Uterus (tissue), 4 donors: Measurements from ENCODE around the gene ZNRD2. TPM values are rescaled to one million over a fixed set of nuclear protein-coding genes. Genes with fewer than 3 reads are reported as not detected.

Experiments
- DNase-seq, 2 donors: peaks; one replicate each; pipeline ENCODE4 v3.0.0-alpha.2; 2019 to 2020
- H3K27ac ChIP-seq, 2 donors: fragments of 200-600 bp; sonication (generic); 1 replicate in 1 of 2; 2 replicates in 1 of 2; pipeline ENCODE4 v1.5.1; 2016 to 2018
- H3K27me3 ChIP-seq, 2 donors: fragments of 200-600 bp; sonication (generic); one replicate each; pipeline ENCODE4 v1.5.1; 2018 to 2019; ENCODE audit warnings: control low read depth in 1 of 2
- H3K36me3 ChIP-seq, 2 donors: fragments of 200-600 bp; sonication (generic); one replicate each; pipeline ENCODE4 v1.5.1; 2019; ENCODE audit warnings: control low read depth in 1 of 2
- H3K4me1 ChIP-seq, 2 donors: fragments of 200-600 bp; sonication (generic); one replicate each; pipeline ENCODE4 v1.5.1; 2018 to 2019; ENCODE audit warnings: control low read depth in 1 of 2
- H3K4me3 ChIP-seq, 2 donors: fragments of 200-600 bp; sonication (generic); 1 replicate in 1 of 2; 2 replicates in 1 of 2; pipeline ENCODE4 v1.5.1; 2018 to 2019; ENCODE audit warnings: mild to moderate bottlenecking in 1 of 2
- H3K9me3 ChIP-seq, 2 donors: fragments of 200-600 bp; sonication (generic); one replicate each; pipeline ENCODE4 v1.5.1; 2019; ENCODE audit warnings: control low read depth in 1 of 2
- POLR2A ChIP-seq, 2 donors: fragments of 450-650 bp; IDR thresholded peaks; one replicate each; pipeline ENCODE4 v1.6.1; 2016; ENCODE audit warnings: antibody characterized with exemption in 2 of 2, mild to moderate bottlenecking in 1 of 2, moderate library complexity in 1 of 2
- intact Hi-C: fragments of 100-400 bp; cut with DNase I; formaldehyde crosslinking; loops from one replicate; pipeline ENCODE4 v1.15.1; 2023; ENCODE audit warnings: low total_unique reads
- small RNA-seq: library from RNA; depleted of rRNA; stranded (forward); fragments of <200 nt; gene quantifications from one replicate; pipeline ENCODE3, GENCODE V24; 2016
- total RNA-seq, 4 donors: library from RNA; depleted of rRNA in 3 of 4; stranded (reverse); fragments of >200 nt in 3 of 4; gene quantifications; one replicate each; pipeline versions ENCODE4 v1.1.0 to v1.2.4, GENCODE V29; 2014 to 2023
- TF ChIP-seq, protein P1 (sequence below), 4 experiments: fragments of 200-600 bp in 2 of 4; fragments of 450-650 bp in 2 of 4; sonication (generic) in 2 of 4; IDR thresholded peaks; one replicate each; pipeline ENCODE4 v1.5.1; 2016 to 2019; ENCODE audit warnings: antibody characterized with exemption in 4 of 4, mild to moderate bottlenecking in 2 of 4, moderate library complexity in 1 of 4
- donor health status: DM: yes; HTN: yes; CAD: no.

Gene ZNRD2
- total RNA-seq, 4 donors from 2014 or later, result 12.3 to 42.6 (median 31.6) TPM

DNA sequence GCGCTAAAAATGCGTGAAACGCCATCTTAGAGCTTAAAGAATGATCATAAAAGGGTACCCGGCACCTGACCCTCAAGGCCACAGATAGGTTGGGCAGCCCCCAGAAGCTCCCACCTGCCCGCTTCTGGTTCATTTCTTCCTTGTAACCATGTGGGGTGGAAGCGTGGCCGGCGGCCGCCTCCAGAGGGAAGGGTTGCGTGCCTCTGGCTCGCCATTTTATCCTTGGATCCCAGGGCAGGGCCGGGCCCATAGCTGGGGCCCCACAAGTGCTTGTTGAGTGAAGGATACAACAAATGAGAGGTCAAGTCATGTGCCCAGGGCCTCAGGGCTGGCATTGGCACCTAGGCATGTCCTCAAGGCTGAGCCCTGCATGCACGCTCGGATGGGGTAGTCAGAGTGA, 51.2 kb downstream of the ZNRD2 start:
- Histone ChIP-seq H3K9me3 (no peaks in the 10 kb centered on the region), H3K27me3 (no peaks in the 10 kb centered on the region), H3K4me1 (peaks cover 0 to 5% of the 10 kb centered on the region in 2 donors), H3K36me3 (no peaks in the 10 kb centered on the region), H3K4me3 (no peak overlapping the region), H3K27ac (no peak overlapping the region)
- DNase-seq, result no peak
- intact Hi-C loops, result no loop called here
- TF ChIP-seq, protein P1, sequence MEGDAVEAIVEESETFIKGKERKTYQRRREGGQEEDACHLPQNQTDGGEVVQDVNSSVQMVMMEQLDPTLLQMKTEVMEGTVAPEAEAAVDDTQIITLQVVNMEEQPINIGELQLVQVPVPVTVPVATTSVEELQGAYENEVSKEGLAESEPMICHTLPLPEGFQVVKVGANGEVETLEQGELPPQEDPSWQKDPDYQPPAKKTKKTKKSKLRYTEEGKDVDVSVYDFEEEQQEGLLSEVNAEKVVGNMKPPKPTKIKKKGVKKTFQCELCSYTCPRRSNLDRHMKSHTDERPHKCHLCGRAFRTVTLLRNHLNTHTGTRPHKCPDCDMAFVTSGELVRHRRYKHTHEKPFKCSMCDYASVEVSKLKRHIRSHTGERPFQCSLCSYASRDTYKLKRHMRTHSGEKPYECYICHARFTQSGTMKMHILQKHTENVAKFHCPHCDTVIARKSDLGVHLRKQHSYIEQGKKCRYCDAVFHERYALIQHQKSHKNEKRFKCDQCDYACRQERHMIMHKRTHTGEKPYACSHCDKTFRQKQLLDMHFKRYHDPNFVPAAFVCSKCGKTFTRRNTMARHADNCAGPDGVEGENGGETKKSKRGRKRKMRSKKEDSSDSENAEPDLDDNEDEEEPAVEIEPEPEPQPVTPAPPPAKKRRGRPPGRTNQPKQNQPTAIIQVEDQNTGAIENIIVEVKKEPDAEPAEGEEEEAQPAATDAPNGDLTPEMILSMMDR (IDR thresholded peaks at IDR 0.05), result no peak
- no peak for TF ChIP-seq POLR2A (IDR thresholded peaks at IDR 0.05)

Small RNAs within 50 kb of the gene (small RNA-seq; reads per million reads assigned to genes)
- gene AP001362.1, result not detected

Other genes with a start within 250 kb of the ZNRD2 start
- gene DPF2, start 236.6 kb upstream of the ZNRD2 start, total RNA-seq, result 100 to 1,000 TPM in 1 of 4 donors, 10 to 100 TPM in 3; 16.1 to 108 (median 56.8) TPM
- under 1 TPM in 2 of 4 donors, not detected in 2; under 0.01 to 0.35 TPM for gene TIGD3, start 215.7 kb upstream of the ZNRD2 start, total RNA-seq
- gene SLC25A45, start 187.8 kb upstream of the ZNRD2 start, total RNA-seq, result 1 to 10 TPM in 2 of 4 donors, under 1 TPM in 1, not detected in 1; 0.29 to 5.9 (median 5.3) TPM
- 100 to 1,000 TPM in 1 of 4 donors, 10 to 100 TPM in 3; 15.9 to 160 (median 41.5) TPM for gene FRMD8, start 183.8 kb upstream of the ZNRD2 start, total RNA-seq
- gene NEAT1, start 147.7 kb upstream of the ZNRD2 start, total RNA-seq, result 100 to 1,000 TPM in 3 of 4 donors, 10 to 100 TPM in 1; 33.6 to 932 (median 120) TPM
- gene MALAT1, start 71.4 kb upstream of the ZNRD2 start, total RNA-seq, result over 10,000 TPM in 3 of 4 donors, 1,000 to 10,000 TPM in 1; 6,732 to 19,335 (median 13,886) TPM
- gene SCYL1, start 45.4 kb upstream of the ZNRD2 start, total RNA-seq, result 100 to 1,000 TPM in 1 of 4 donors, 10 to 100 TPM in 3; 28.8 to 101 (median 70.1) TPM
- gene LTBP3, start 12.1 kb upstream of the ZNRD2 start, total RNA-seq, result 100 to 1,000 TPM; 131 to 240 (median 217) TPM
- gene FAM89B, start 2.1 kb downstream of the ZNRD2 start, total RNA-seq, result 10 to 100 TPM; 13.9 to 83.0 (median 40.8) TPM
- 100 to 1,000 TPM in 1 of 4 donors, 10 to 100 TPM in 3; 44.2 to 159 (median 69.5) TPM for gene EHBP1L1, start 5.6 kb downstream of the ZNRD2 start, total RNA-seq
- 1 to 10 TPM in 1 of 4 donors, under 1 TPM in 1, not detected in 2; 0.26 to 5.8 TPM for gene KCNK7, start 25.3 kb downstream of the ZNRD2 start, total RNA-seq
- gene MAP3K11, start 43.7 kb downstream of the ZNRD2 start, total RNA-seq, result 100 to 1,000 TPM in 1 of 4 donors, 10 to 100 TPM in 3; 22.1 to 139 (median 51.8) TPM
- gene PCNX3, start 45.3 kb downstream of the ZNRD2 start, total RNA-seq, result 10 to 100 TPM in 3 of 4 donors, 1 to 10 TPM in 1; 6.8 to 47.4 (median 24.6) TPM
- 10 to 100 TPM; 11.2 to 60.1 (median 27.0) TPM for gene SIPA1, start 67.6 kb downstream of the ZNRD2 start, total RNA-seq
- gene RELA, start 92.4 kb downstream of the ZNRD2 start, total RNA-seq, result 10 to 100 TPM in 3 of 4 donors, 1 to 10 TPM in 1; 6.7 to 97.1 (median 36.5) TPM
- gene KAT5, start 141.8 kb downstream of the ZNRD2 start, total RNA-seq, result 100 to 1,000 TPM in 2 of 4 donors, 10 to 100 TPM in 2; 37.1 to 113 (median 81.5) TPM
- 100 to 1,000 TPM in 1 of 4 donors, 10 to 100 TPM in 3; 35.2 to 107 (median 65.4) TPM for gene RNASEH2C, start 150.3 kb downstream of the ZNRD2 start, total RNA-seq
- 10 to 100 TPM in 1 of 4 donors, 1 to 10 TPM in 3; 2.4 to 17.1 (median 5.7) TPM for gene AP5B1, start 210.5 kb downstream of the ZNRD2 start, total RNA-seq
- gene OVOL1, start 216.6 kb downstream of the ZNRD2 start, total RNA-seq, result 1 to 10 TPM in 1 of 4 donors, not detected in 3; 1.0 TPM